ENCODE results near the gene SGMS1.
"Not testable (repeated sequence)": the region's sequence is repeated elsewhere in the genome, so short reads cannot be mapped to it uniquely, and the experiment has no call there.

SGMS1 gene

GRCh38 chr10:50623663-50624412 lies at the start of gene SGMS1:
Gene SGMS1, minus strand, starts transcription at chr10:50623956. Its CDS starts 279,842 bp downstream, at chr10:50344114.
- in situ Hi-C loops (cut with MboI; ENCODE audit: low sequenced_read_pairs): no loop called here

- in situ Hi-C loops (cut with MboI; ENCODE audit: low sequenced_read_pairs): not testable (repeated sequence)
Observed at GRCh38 chr10:50672152-50672551, 48.4 kb upstream of the SGMS1 start.

GRCh38 chr10:50671645-50672044 lies 47.9 kb upstream of the SGMS1 start:
- in situ Hi-C loops (cut with MboI; ENCODE audit: low sequenced_read_pairs): not testable (repeated sequence)

- in situ Hi-C loops (cut with MboI; ENCODE audit: low sequenced_read_pairs): not testable (repeated sequence)
Observed at GRCh38 chr10:50669957-50670356, 46.2 kb upstream of the SGMS1 start.

- in situ Hi-C loops (cut with MboI; ENCODE audit: low sequenced_read_pairs): not testable (repeated sequence)
Observed at GRCh38 chr10:50667353-50667752, 43.6 kb upstream of the SGMS1 start.

- in situ Hi-C loops (cut with MboI; ENCODE audit: low sequenced_read_pairs): not testable (repeated sequence)
Observed at GRCh38 chr10:50662420-50662819, 38.7 kb upstream of the SGMS1 start.

- in situ Hi-C loops (cut with MboI; ENCODE audit: low sequenced_read_pairs): not testable (repeated sequence)
Observed at GRCh38 chr10:50661563-50661962, 37.8 kb upstream of the SGMS1 start.

- in situ Hi-C loops (cut with MboI; ENCODE audit: low sequenced_read_pairs): not testable (repeated sequence)
Observed at GRCh38 chr10:50659865-50660730, 36.3 kb upstream of the SGMS1 start.

GRCh38 chr10:50659016-50659864 lies 35.5 kb upstream of the SGMS1 start:
- in situ Hi-C loops (cut with MboI; ENCODE audit: low sequenced_read_pairs): not testable (repeated sequence)

GRCh38 chr10:50658165-50658564 lies 34.4 kb upstream of the SGMS1 start:
- in situ Hi-C loops (cut with MboI; ENCODE audit: low sequenced_read_pairs): no loop called here

GRCh38 chr10:50653758-50654157 lies 30.0 kb upstream of the SGMS1 start:
- in situ Hi-C loops (cut with MboI; ENCODE audit: low sequenced_read_pairs): no loop called here

- in situ Hi-C loops (cut with MboI; ENCODE audit: low sequenced_read_pairs): no loop called here
Observed at GRCh38 chr10:50653142-50653541, 29.4 kb upstream of the SGMS1 start.

- in situ Hi-C loops (cut with MboI; ENCODE audit: low sequenced_read_pairs): no loop called here
Observed at GRCh38 chr10:50651808-50652207, 28.1 kb upstream of the SGMS1 start.

GRCh38 chr10:50650481-50650880 lies 26.7 kb upstream of the SGMS1 start:
- in situ Hi-C loops (cut with MboI; ENCODE audit: low sequenced_read_pairs): no loop called here

GRCh38 chr10:50648935-50649227 lies 25.1 kb upstream of the SGMS1 start:
- in situ Hi-C loops (cut with MboI; ENCODE audit: low sequenced_read_pairs): no loop called here

GRCh38 chr10:50648089-50648934 lies 24.6 kb upstream of the SGMS1 start:
- in situ Hi-C loops (cut with MboI; ENCODE audit: low sequenced_read_pairs): no loop called here

- in situ Hi-C loops (cut with MboI; ENCODE audit: low sequenced_read_pairs): not testable (repeated sequence)
Observed at GRCh38 chr10:50647350-50647749, 23.6 kb upstream of the SGMS1 start.

GRCh38 chr10:50645236-50645635 lies 21.5 kb upstream of the SGMS1 start:
- in situ Hi-C loops (cut with MboI; ENCODE audit: low sequenced_read_pairs): no loop called here

- in situ Hi-C loops (cut with MboI; ENCODE audit: low sequenced_read_pairs): no loop called here
Observed at GRCh38 chr10:50641626-50642025, 17.9 kb upstream of the SGMS1 start.

GRCh38 chr10:50640238-50640637 lies 16.5 kb upstream of the SGMS1 start:
- in situ Hi-C loops (cut with MboI; ENCODE audit: low sequenced_read_pairs): no loop called here

All from HL-60/S4 (cell line).